CD1c-positive myeloid dendritic cell (primary cell): ENCODE measurements around the gene DSCAML1.

Source experiments
- DNase-seq: peaks from one replicate; pipeline ENCODE4 v3.0.0-alpha.2; 2016; ENCODE audit errors: extremely low spot score

Gene DSCAML1

GRCh38 chr11:117520966-117521365 is 276.1 kb downstream of the DSCAML1 start:
- no peak for DNase-seq

- no peak for DNase-seq
These were observed 276.8 kb downstream of the DSCAML1 start for GRCh38 chr11:117520201-117520600.

- DNase-seq, result no peak
These were observed 277.4 kb downstream of the DSCAML1 start for GRCh38 chr11:117519590-117519989.

- peak; percentile 7 for DNase-seq
These were observed 277.8 kb downstream of the DSCAML1 start for GRCh38 chr11:117519170-117519569.

- no peak for DNase-seq
These were observed 278.6 kb downstream of the DSCAML1 start for GRCh38 chr11:117518455-117518854.

- DNase-seq, result no peak
These were observed 279.9 kb downstream of the DSCAML1 start for GRCh38 chr11:117517097-117517496.

- no peak for DNase-seq
These were observed 280.9 kb downstream of the DSCAML1 start for GRCh38 chr11:117515892-117516787.

GRCh38 chr11:117514256-117514655 is 282.8 kb downstream of the DSCAML1 start:
- DNase-seq, result no peak

- DNase-seq, result no peak
These were observed 283.4 kb downstream of the DSCAML1 start for GRCh38 chr11:117513666-117514065.

- DNase-seq, result no peak
These were observed 285.0 kb downstream of the DSCAML1 start for GRCh38 chr11:117511931-117512539.

- no peak for DNase-seq
These were observed 285.5 kb downstream of the DSCAML1 start for GRCh38 chr11:117511483-117511930.

GRCh38 chr11:117510646-117511045 is 286.4 kb downstream of the DSCAML1 start:
- DNase-seq, result peak; percentile 8

- DNase-seq, result no peak
These were observed 287.5 kb downstream of the DSCAML1 start for GRCh38 chr11:117509543-117509942.

GRCh38 chr11:117506971-117507370 is 290.0 kb downstream of the DSCAML1 start:
- no peak for DNase-seq

- DNase-seq, result no peak
These were observed 291.6 kb downstream of the DSCAML1 start for GRCh38 chr11:117505285-117505970.

- DNase-seq, result no peak
These were observed 294.3 kb downstream of the DSCAML1 start for GRCh38 chr11:117502779-117503100.

GRCh38 chr11:117502015-117502778 is 294.8 kb downstream of the DSCAML1 start:
- DNase-seq, result no peak

GRCh38 chr11:117501237-117501898 is 295.6 kb downstream of the DSCAML1 start:
- no peak for DNase-seq

GRCh38 chr11:117498791-117499190 is 298.2 kb downstream of the DSCAML1 start:
- no peak for DNase-seq

- no peak for DNase-seq
These were observed 299.6 kb downstream of the DSCAML1 start for GRCh38 chr11:117497206-117497951.

GRCh38 chr11:117495357-117495756 is 301.7 kb downstream of the DSCAML1 start:
- DNase-seq, result no peak
